Astrocyte of the hippocampus (primary cell): ENCODE measurements around the gene COPZ2.
"Not testable (repeated sequence)": the region's sequence is repeated elsewhere in the genome, so short reads cannot be mapped to it uniquely, and the experiment has no call there.

ENCODE experiments used
- DNase-seq: peaks from one replicate; pipeline ENCODE4 v3.0.0; 2011; ENCODE audit warnings: low read depth, low spot score

The COPZ2 gene

GRCh38 chr17:48006936-48007709 is 30.5 kb downstream of the COPZ2 start:
- DNase-seq = no peak

GRCh38 chr17:48004983-48005382 is 32.6 kb downstream of the COPZ2 start:
- no peak for DNase-seq

- peak; percentile 70 for DNase-seq
Observed at GRCh38 chr17:48003417-48004151, 34.0 kb downstream of the COPZ2 start.

- DNase-seq = no peak
Observed at GRCh38 chr17:48002916-48003416, 34.6 kb downstream of the COPZ2 start.

GRCh38 chr17:48002266-48002915 is 35.2 kb downstream of the COPZ2 start:
- peak; percentile 89 for DNase-seq

GRCh38 chr17:48001657-48002056 is 35.9 kb downstream of the COPZ2 start:
- DNase-seq = not testable (repeated sequence)

GRCh38 chr17:48001197-48001596 is 36.4 kb downstream of the COPZ2 start:
- DNase-seq = no peak

GRCh38 chr17:47999582-47999981 is 38.0 kb downstream of the COPZ2 start:
- no peak for DNase-seq

- DNase-seq = no peak
Observed at GRCh38 chr17:47998044-47998443, 39.6 kb downstream of the COPZ2 start.

- DNase-seq = no peak
Observed at GRCh38 chr17:47997586-47997985, 40.0 kb downstream of the COPZ2 start.

GRCh38 chr17:47996201-47996600 is 41.4 kb downstream of the COPZ2 start:
- no peak for DNase-seq

- DNase-seq = no peak
Observed at GRCh38 chr17:47995241-47995935, 42.2 kb downstream of the COPZ2 start.

GRCh38 chr17:47994724-47995123 is 42.9 kb downstream of the COPZ2 start:
- DNase-seq = no peak

GRCh38 chr17:47993964-47994363 is 43.6 kb downstream of the COPZ2 start:
- no peak for DNase-seq

GRCh38 chr17:47993031-47993564 is 44.5 kb downstream of the COPZ2 start:
- DNase-seq = no peak

- DNase-seq = no peak
Observed at GRCh38 chr17:47992216-47992615, 45.4 kb downstream of the COPZ2 start.

GRCh38 chr17:47990962-47991731 is 46.5 kb downstream of the COPZ2 start:
- no peak for DNase-seq

- no peak for DNase-seq
Observed at GRCh38 chr17:47989700-47990099, 47.9 kb downstream of the COPZ2 start.

- no peak for DNase-seq
Observed at GRCh38 chr17:47989159-47989558, 48.4 kb downstream of the COPZ2 start.

GRCh38 chr17:47988445-47988844 is 49.2 kb downstream of the COPZ2 start:
- peak; percentile 36 for DNase-seq
